ENCODE data around the gene NR0B2. TPM values are rescaled to one million over a fixed set of nuclear protein-coding genes. Genes with fewer than 3 reads are reported as not detected.
"Not testable (repeated sequence)": the region's sequence is repeated elsewhere in the genome, so short reads cannot be mapped to it uniquely, and the experiment has no call there.

NR0B2 gene
- total RNA-seq, 1 donor from 2014 or later: not detected

DNA sequence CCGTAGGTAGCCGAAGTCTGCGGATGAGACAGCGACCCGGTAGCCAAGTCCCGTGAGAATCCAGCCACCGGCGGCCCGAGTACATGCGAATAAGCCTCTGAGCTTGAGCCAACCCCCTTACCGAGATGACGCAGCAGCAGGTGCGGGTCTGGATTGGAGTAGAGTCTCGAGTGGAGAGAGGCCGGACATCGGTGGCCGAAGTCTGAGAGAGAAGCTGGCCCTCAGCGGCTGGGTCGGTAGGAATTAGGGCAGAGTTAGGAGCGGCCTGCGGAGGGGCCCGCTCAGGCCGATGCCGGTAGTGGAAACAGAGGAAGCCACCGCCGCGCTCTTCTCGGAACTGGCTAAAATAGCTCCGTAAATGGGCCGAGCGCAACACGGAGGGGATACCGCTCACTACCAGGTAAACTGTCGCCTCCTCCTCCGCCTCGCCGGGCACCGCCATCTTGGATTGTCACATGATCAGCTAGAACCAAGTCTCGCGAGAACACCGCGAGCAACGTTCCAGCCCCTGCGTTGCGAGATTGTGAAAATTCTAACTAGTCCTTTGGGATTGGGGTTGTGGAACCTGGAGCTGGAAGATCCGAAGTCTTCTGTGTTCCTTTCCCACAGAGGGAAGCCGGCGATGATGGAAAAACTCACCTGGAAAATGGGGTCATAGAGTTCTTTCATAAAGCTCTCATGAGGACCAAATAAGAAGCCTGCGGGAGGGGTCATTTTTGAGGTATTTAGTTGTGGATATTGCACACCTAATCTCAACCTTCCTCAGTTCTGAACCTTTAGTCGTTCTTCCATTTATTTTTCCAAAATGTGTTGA is 13.6 kb downstream of the NR0B2 start, which contains the start of gene GPATCH3:
TSS of gene GPATCH3 (minus strand) at position 467 of the 814 bp plus-strand sequence. CDS start at position 442, 25 bp downstream.
- Mint-ChIP-seq H3K27me3 (ENCODE audit: insufficient read depth) (peaks cover 2% of the 10 kb centered on the region), H3K9me3 (no peaks in the 10 kb centered on the region), H3K4me3 (peak within 1 kb of the TSS; percentile 93), H3K4me1 (ENCODE audit: low read depth) (peaks cover 27% of the 10 kb centered on the region), H3K27ac (peak within 1 kb of the TSS; percentile 96), H3K36me3 (ENCODE audit: low read depth) (peaks cover 5% of the 10 kb centered on the region)
- DNase-seq (ENCODE audit: low spot score): peak; percentile 81
- intact Hi-C loops (cut with micrococcal nuclease): loop anchor here (1.0 to 5.0 kb wide), 3 partner anchors 10 to 593 kb away; partner anchors contain the start of genes GPN2, NUDC and UBXN11

DNA sequence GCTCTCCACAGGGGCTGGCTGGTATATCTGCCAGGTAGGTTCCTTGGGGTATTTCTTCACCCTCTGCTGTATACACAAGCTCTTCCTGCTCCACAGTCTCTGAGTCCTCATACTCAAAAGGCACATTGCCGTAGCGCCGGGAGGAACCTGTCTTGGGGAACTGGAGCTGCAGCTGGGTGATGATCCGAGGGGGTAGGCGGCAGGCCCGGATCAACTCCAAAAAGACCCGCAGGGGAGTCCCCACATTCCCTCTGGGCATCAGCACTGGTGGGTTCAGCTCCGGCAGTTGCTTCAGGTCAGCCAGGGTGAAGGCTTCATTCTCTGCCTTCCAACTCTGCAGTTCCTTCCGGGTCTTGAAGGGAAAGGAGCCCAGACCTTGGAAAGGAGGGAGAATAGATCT is 16.4 kb downstream of the NR0B2 start:
- H3K27me3 Mint-ChIP-seq (ENCODE audit: insufficient read depth): peaks cover under 1% of the 10 kb centered on the region
- H3K27ac Mint-ChIP-seq: no peak overlapping the region
- no peaks in the 10 kb centered on the region for H3K9me3 Mint-ChIP-seq
- peaks cover 24% of the 10 kb centered on the region for H3K36me3 Mint-ChIP-seq (ENCODE audit: low read depth)
- peaks cover 27% of the 10 kb centered on the region for H3K4me1 Mint-ChIP-seq (ENCODE audit: low read depth)
- no peak overlapping the region for H3K4me3 Mint-ChIP-seq
- intact Hi-C loops (cut with micrococcal nuclease): no loop called here
- no peak for DNase-seq (ENCODE audit: low spot score)

DNA sequence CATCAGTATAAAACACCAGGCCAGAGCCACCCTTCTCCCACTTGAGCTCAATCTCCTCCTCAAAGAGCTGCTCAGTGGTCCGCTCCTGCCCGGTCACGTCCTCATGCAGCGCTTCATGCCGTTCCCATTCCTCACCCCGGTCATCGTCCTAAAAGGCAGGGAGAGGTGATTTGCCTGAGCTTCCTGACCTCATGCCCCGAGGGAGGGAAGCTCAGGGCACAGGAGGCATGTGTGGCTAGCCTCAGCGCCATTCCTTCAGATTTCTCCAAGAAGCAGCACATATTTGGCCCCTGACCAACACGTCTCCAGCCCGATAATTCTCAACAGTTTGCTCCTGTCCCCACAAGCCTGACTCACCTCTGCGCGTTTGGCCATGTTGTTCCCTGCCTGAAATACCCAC is 19.5 kb downstream of the NR0B2 start:
- Mint-ChIP-seq H3K36me3 (ENCODE audit: low read depth) (peaks cover 31% of the 10 kb centered on the region), H3K9me3 (no peaks in the 10 kb centered on the region), H3K27me3 (ENCODE audit: insufficient read depth) (no peaks in the 10 kb centered on the region), H3K27ac (no peak overlapping the region), H3K4me3 (no peak overlapping the region), H3K4me1 (ENCODE audit: low read depth) (peaks cover 26% of the 10 kb centered on the region)
- intact Hi-C loops (cut with micrococcal nuclease): no loop called here
- no peak for DNase-seq (ENCODE audit: low spot score)

DNA sequence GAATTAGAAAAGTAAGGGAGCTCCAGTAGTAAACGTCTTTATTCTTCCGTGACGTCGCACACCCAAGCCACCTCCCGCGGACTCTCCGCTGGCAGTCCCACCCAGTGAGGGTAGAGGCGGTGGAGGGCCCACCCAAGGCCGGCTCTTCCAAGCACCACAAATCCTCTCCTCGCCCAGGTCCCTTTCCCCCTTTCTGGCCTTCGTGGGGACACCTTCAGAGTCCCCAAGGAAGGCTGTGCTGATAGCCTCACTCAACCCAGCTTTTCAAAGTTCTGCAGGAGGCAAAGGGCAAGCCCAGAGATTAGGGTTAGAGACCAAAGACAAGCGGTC is 23.3 kb downstream of the NR0B2 start:
- intact Hi-C loops (cut with micrococcal nuclease): loop anchor here (1.0 kb wide), 3 partner anchors 10 to 31 kb away; partner anchors contain the start of genes GPATCH3 and NUDC

DNA sequence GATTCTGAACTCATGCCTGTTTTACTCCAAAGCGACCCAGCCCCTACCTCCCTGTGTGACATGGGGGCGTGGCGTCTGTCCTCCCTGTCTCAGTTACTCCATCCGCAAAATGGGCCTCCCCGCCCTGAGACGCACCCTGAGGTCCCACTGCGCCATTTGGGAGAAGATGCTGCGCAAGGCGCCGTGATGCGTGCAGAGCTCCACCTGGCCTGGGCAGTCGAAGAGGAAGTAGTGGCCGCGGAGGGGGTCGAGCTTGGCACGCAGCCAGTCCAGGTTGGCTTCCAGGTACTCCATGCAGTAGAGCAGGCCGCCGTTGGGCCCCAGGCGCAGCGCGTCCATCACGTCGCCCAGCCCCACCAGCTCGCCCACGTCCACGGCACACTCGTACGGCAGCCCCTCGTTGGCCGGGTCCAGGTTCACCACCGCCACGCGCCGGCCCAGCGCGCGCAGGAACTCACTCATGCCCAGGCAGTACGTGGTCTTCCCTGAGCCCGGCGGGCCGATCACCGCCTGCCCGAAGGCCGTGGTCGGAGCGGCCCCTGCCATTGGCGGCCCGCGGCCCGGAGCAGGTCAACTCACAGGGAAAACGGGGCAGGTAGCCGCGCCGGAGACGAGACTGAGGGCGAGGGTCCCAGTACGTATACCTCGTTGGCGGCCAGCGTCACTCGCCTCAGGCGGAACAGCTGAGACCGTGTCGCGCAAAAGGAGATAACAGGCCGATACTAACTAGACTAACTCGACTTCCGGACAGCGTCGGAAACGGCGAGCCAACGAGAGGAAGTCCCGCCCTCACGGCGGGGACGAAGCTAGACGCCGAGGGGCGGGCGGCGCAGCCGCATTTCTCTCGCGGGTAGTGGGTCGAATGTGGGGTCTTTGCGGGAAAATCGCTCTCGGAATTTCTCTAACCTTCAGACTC is 24.0 kb downstream of the NR0B2 start, which contains the start of gene GPN2:
TSS of gene GPN2 (minus strand) at position 733 of the 916 bp plus-strand sequence. CDS start at position 546, 187 bp downstream.
- H3K4me3 Mint-ChIP-seq: peak within 1 kb of the TSS; percentile 99
- DNase-seq (ENCODE audit: low spot score): peak; percentile 80
- H3K27ac Mint-ChIP-seq: peak within 1 kb of the TSS; percentile 95
- intact Hi-C loops (cut with micrococcal nuclease): loop anchor here (1.0 kb wide), 3 partner anchors 10 to 31 kb away; partner anchors contain the start of genes GPATCH3 and NUDC
- no peaks in the 10 kb centered on the region for H3K9me3 Mint-ChIP-seq
- no peaks in the 10 kb centered on the region for H3K27me3 Mint-ChIP-seq (ENCODE audit: insufficient read depth)
- peaks cover 26% of the 10 kb centered on the region for H3K4me1 Mint-ChIP-seq (ENCODE audit: low read depth)
- peaks cover 47% of the 10 kb centered on the region for H3K36me3 Mint-ChIP-seq (ENCODE audit: low read depth)

More for the DNA sequence above, 23.3 kb downstream of the NR0B2 start:
- H3K27ac Mint-ChIP-seq: peak overlapping the region; percentile 95
- peaks cover 26% of the 10 kb centered on the region for H3K4me1 Mint-ChIP-seq (ENCODE audit: low read depth)
- DNase-seq (ENCODE audit: low spot score): no peak
- H3K27me3 Mint-ChIP-seq (ENCODE audit: insufficient read depth): no peaks in the 10 kb centered on the region
- peaks cover 46% of the 10 kb centered on the region for H3K36me3 Mint-ChIP-seq (ENCODE audit: low read depth)
- H3K4me3 Mint-ChIP-seq: peak overlapping the region; percentile 99
- H3K9me3 Mint-ChIP-seq: no peaks in the 10 kb centered on the region

DNA sequence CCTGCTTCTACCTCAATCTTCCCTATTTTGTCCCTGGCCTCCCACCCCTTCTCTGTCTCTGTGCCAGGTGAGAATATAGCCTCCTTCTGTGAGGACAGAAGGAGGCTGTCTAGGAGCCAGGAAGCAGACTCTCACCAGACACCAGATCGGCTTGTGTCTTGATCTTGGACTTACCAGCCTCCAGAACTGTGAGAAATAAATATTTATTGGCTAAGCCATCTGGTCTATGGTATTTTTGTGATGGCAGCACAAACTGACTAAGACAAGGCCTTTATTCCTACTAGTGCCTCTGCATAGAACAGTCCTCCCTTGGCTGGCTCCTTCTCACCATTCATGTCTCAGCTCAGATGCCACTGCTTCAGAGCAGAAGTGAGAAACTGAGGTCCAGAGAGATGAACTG is 25.5 kb downstream of the NR0B2 start:
- Mint-ChIP-seq H3K4me1 (ENCODE audit: low read depth) (peaks cover 27% of the 10 kb centered on the region), H3K36me3 (ENCODE audit: low read depth) (peaks cover 50% of the 10 kb centered on the region), H3K27me3 (ENCODE audit: insufficient read depth) (no peaks in the 10 kb centered on the region), H3K4me3 (peak overlapping the region; percentile 99), H3K9me3 (no peaks in the 10 kb centered on the region), H3K27ac (peak overlapping the region; percentile 95)
- no peak for DNase-seq (ENCODE audit: low spot score)
- intact Hi-C loops (cut with micrococcal nuclease): no loop called here

DNA sequence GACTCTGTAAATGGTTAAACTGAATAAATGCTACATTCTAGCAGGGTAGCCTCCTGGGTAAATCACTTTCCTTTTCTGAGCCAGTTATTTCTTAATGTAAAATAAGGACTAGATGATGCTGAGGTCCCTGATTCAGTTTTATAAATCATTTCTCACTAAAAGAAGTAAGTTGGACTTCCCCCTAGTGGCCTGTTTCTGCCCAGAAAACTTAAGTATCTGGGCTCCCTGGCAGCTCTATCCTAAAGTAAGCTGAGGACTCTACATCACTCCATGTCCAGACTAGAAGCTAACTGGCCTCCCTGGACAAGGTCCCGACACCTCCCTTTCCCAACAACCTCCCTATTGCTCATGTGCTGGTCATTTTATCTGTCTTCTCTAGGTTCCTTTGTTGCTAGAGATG is 26.6 kb downstream of the NR0B2 start:
- H3K27ac Mint-ChIP-seq: peak overlapping the region; percentile 11
- peak overlapping the region; percentile 72 for H3K4me3 Mint-ChIP-seq
- no peaks in the 10 kb centered on the region for H3K27me3 Mint-ChIP-seq (ENCODE audit: insufficient read depth)
- no peaks in the 10 kb centered on the region for H3K9me3 Mint-ChIP-seq
- peaks cover 53% of the 10 kb centered on the region for H3K36me3 Mint-ChIP-seq (ENCODE audit: low read depth)
- intact Hi-C loops (cut with micrococcal nuclease): no loop called here
- H3K4me1 Mint-ChIP-seq (ENCODE audit: low read depth): peaks cover 33% of the 10 kb centered on the region
- no peak for DNase-seq (ENCODE audit: low spot score)

DNA sequence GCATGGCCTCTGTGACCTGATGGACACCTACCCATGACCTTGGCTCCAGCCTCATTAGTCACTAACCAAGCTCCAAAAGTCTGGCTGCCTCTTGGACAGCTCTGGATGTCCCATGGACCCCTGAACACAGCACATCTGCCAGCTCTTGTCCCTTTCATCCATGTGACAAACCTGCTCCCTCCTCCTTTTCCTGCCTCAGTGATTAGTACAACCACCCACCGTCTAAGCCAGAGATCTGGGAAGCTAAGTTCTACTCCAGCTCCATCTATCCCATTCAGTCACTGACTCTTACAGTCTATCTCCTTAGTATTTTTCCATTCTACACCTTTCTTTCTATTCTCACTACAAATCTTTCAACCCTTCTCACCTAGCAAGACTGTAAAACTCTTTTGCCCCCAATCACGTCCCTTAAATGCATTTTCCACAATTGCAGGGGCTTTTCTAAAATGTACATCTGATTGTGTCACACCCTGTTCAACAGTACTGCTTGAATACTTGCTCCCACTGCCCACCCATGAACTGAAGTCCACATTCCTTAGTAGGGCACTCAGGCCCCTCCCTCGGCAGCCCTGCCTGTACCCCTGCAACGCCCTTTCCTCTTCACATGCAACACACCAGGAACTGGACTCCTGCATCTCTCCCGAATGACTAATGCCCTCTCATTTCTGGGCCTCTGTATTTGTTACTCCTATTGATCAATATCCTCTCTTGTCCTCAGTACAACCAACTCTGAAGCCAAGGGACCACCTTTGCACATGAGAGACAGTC is 30.9 kb downstream of the NR0B2 start:
- Mint-ChIP-seq H3K27me3 (ENCODE audit: insufficient read depth) (no peaks in the 10 kb centered on the region), H3K4me3 (no peak overlapping the region), H3K36me3 (ENCODE audit: low read depth) (peaks cover 50% of the 10 kb centered on the region), H3K4me1 (ENCODE audit: low read depth) (peaks cover 13% of the 10 kb centered on the region), H3K9me3 (no peaks in the 10 kb centered on the region), H3K27ac (no peak overlapping the region)
- no peak for DNase-seq (ENCODE audit: low spot score)
- intact Hi-C loops (cut with micrococcal nuclease): no loop called here

DNA sequence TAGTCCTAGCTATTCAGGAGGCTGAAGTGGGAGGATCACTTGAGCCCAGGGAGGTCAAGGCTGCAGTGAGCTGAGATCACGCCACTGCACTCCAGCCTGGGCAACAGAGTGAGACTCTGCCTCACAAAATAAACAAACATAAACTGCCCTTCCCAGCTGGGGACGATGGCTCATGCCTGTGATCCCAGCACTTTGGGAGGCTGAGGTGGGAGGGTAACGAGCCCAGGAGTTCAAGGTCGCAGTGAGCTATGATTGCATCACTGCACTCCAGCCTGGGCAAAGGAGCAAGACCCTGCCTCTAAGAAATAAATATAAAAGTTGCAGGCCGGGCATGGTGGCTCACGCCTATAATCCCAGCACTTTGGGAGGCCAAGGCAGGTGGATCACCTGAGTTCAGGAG is 32.2 kb downstream of the NR0B2 start:
- intact Hi-C loops (cut with micrococcal nuclease); H3K4me1 Mint-ChIP-seq (ENCODE audit: low read depth); H3K4me3 Mint-ChIP-seq; DNase-seq (ENCODE audit: low spot score); H3K27me3 Mint-ChIP-seq (ENCODE audit: insufficient read depth); H3K9me3 Mint-ChIP-seq; H3K27ac Mint-ChIP-seq: not testable (repeated sequence)
- H3K36me3 Mint-ChIP-seq (ENCODE audit: low read depth): peaks cover 49% of the 10 kb centered on the region

DNA sequence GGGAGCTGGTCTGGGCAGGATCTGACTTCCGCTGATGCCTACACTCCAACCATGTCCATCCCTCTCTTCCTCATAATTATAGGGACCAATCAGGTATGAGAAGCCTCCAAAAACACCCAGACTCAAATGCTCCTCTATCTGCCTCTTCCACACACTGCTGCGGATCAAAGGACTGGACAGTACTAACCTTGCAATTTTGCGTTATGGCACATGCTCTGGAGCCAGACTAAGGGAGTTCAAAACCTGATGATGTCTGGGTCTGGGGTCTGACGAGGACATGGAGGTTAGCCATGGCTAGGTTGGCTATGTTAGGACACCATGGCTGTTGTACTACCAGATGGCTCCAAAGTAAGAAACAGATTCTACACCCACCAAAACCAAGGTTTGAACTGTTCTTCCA is 34.0 kb downstream of the NR0B2 start:
- DNase-seq (ENCODE audit: low spot score): no peak
- no peaks in the 10 kb centered on the region for H3K9me3 Mint-ChIP-seq
- peaks cover 38% of the 10 kb centered on the region for H3K36me3 Mint-ChIP-seq (ENCODE audit: low read depth)
- no peaks in the 10 kb centered on the region for H3K27me3 Mint-ChIP-seq (ENCODE audit: insufficient read depth)
- H3K4me1 Mint-ChIP-seq (ENCODE audit: low read depth): peaks cover 7% of the 10 kb centered on the region
- H3K4me3 Mint-ChIP-seq: no peak overlapping the region
- no peak overlapping the region for H3K27ac Mint-ChIP-seq
- intact Hi-C loops (cut with micrococcal nuclease): loop anchor here (2.0 kb wide), 2 partner anchors 79 to 379 kb away; no protein-coding TSS in a partner anchor

DNA sequence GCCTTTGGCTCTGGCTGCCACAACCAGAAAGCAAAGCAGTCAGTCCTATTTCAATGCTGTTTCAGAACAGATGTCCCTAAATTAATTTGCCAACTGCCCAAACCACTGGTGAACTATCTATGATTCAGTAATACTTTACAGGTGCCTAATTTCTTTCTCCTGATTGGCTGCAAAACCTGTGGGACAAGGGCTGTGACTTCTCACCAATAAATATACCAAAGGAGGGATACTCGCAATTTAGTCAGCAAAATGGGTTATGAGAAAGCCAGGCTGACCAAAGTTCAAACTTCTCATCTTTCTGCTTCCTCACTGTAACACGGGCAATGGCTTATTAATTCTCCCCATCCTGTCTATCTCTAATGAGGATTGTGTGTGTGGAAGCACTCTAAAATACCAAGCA is 36.4 kb downstream of the NR0B2 start:
- H3K27ac Mint-ChIP-seq: no peak overlapping the region
- intact Hi-C loops (cut with micrococcal nuclease): no loop called here
- H3K9me3 Mint-ChIP-seq: no peaks in the 10 kb centered on the region
- H3K4me3 Mint-ChIP-seq: no peak overlapping the region
- no peaks in the 10 kb centered on the region for H3K27me3 Mint-ChIP-seq (ENCODE audit: insufficient read depth)
- H3K36me3 Mint-ChIP-seq (ENCODE audit: low read depth): peaks cover 17% of the 10 kb centered on the region
- H3K4me1 Mint-ChIP-seq (ENCODE audit: low read depth): no peaks in the 10 kb centered on the region
- DNase-seq (ENCODE audit: low spot score): no peak

DNA sequence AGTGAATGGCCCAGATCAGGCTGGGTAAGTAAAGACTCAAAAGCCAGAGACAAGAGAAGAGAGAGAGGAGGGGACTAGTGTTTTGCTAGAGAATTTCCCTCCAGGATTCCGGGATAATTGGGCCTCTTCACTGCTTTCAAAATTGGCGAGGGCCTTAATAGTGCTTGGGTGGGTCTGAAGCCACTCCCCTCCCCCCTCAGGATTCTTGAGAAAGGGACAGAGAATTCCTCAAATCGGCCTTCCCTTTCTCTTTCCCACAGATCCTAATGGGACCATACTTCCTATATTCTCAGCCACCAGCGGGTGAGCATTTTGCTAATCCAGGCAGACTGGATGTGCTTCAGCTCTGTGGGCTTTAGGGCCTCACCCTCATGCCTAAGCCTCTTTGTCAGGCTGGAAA is 38.9 kb downstream of the NR0B2 start:
- no peak for DNase-seq (ENCODE audit: low spot score)
- Mint-ChIP-seq H3K36me3 (ENCODE audit: low read depth) (peaks cover 11% of the 10 kb centered on the region), H3K27me3 (ENCODE audit: insufficient read depth) (no peaks in the 10 kb centered on the region), H3K9me3 (no peaks in the 10 kb centered on the region), H3K27ac (no peak overlapping the region), H3K4me3 (no peak overlapping the region), H3K4me1 (ENCODE audit: low read depth) (no peaks in the 10 kb centered on the region)
- intact Hi-C loops (cut with micrococcal nuclease): no loop called here

All from activated T-helper 1 cell treated with anti-CD3 and anti-CD28 coated beads, Interleukin-12 subunit alpha, Interleukin-12 subunit beta, Interleukin-2, Interleukin-4 antibody, amounts not matched to agents 30 ng/mL and 10 ng/mL and 1 ng/mL, durations not matched to agents 14 hours and 24 hours and 36 hours (primary cell).